Measurements from ENCODE around the gene SAMD15.
"Not testable (repeated sequence)": the region's sequence is repeated elsewhere in the genome, so short reads cannot be mapped to it uniquely, and the experiment has no call there.

The SAMD15 gene
- long read RNA-seq, result 0 reads

DNA sequence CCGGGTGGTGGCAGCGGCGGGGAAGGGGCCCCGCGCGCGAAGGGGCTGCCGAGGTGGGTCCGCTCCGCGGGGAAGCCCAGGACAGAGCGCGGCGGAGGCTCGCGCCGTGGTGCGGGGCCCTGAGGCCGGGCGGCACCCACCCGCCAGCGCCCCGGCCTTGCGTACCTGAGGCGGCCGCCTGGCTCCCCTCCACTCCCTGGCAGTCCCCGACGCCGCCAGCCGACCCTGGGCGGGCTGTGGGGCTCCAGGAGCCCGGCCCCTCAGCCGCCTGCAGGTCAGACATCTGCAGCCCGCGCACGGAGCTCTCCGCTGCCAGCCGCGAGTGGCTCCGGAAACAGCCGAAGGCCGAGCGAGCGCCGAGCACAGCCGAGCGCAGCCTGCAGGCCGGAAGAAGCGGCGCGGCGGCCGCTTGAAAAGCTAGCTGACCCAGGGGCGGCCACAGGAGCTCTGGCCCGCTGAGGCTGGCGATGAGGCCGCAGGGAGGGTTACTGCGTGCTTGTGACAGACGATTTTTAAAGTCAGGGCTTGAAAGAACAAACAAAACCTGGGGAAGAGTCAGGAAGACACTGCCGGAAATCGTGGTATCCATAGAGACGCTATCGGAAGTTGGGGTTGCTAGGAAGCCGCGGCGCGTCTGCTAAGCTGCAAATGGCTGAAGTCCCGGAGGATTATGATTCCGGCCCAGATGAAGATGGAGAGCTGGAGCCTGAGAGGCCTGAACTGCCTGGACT, at the start of gene SAMD15, which contains the start of gene TMED8:
SAMD15 (plus strand) TSS at position 609 of the 731 bp plus-strand sequence; CDS start at position 649, 40 bp downstream.
TMED8 (minus strand) TSS at position 324 of the 731 bp plus-strand sequence; CDS start at position 283, 41 bp downstream.
- Histone ChIP-seq H3K27me3 (ENCODE audit: insufficient read depth, poor library complexity, severe bottlenecking) (no peaks in the 10 kb centered on the region), H3K4me3 (replicated peaks; ENCODE audit: insufficient read depth, low read length) (peak within 1 kb of the TSS; percentile 70), H3K27ac (replicated peaks) (peak within 1 kb of the TSS; percentile 84)
- TF ChIP-seq SPI1 (IDR thresholded peaks at IDR 0.05; ENCODE audit: borderline replicate concordance, low read depth) (no peak), POLR2AphosphoS5 (IDR thresholded peaks at IDR 0.05; ENCODE audit: low read depth) (no peak), GABPA (IDR thresholded peaks at IDR 0.05; ENCODE audit: low read depth) (peak; percentile 70)
- peak; percentile 29 to 60 for DNase-seq (ENCODE audit: low read depth in 1 of 2, low spot score in 1 of 2)

DNA sequence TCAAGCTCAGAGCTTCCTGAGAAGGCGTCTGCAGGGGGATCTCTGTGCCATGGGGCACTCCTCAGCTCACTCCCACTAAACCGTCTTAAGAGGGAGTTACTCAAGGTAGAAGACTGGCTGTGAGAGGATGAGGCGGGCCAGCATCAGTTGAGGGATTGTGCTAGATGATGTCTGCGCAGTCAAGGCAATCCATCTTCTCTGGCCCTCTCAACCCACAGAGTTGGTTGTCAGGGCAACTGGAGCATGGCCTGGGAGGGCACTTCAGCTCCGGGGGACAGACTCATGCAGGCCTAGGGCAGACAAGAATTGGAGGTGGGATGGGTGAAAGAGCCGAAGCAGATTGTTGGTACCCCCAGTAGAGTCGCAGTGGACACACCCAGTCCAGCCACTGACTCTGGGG, 47.3 kb upstream of the SAMD15 start:
- no peaks in the 10 kb centered on the region for H3K27me3 ChIP-seq (ENCODE audit: insufficient read depth, poor library complexity, severe bottlenecking)
- H3K27ac ChIP-seq (replicated peaks), result no peak overlapping the region
- DNase-seq (ENCODE audit: low read depth in 1 of 2, low spot score in 1 of 2), result no peak
- no peak overlapping the region for H3K4me3 ChIP-seq (replicated peaks; ENCODE audit: insufficient read depth, low read length)
- TF ChIP-seq, protein P1, sequence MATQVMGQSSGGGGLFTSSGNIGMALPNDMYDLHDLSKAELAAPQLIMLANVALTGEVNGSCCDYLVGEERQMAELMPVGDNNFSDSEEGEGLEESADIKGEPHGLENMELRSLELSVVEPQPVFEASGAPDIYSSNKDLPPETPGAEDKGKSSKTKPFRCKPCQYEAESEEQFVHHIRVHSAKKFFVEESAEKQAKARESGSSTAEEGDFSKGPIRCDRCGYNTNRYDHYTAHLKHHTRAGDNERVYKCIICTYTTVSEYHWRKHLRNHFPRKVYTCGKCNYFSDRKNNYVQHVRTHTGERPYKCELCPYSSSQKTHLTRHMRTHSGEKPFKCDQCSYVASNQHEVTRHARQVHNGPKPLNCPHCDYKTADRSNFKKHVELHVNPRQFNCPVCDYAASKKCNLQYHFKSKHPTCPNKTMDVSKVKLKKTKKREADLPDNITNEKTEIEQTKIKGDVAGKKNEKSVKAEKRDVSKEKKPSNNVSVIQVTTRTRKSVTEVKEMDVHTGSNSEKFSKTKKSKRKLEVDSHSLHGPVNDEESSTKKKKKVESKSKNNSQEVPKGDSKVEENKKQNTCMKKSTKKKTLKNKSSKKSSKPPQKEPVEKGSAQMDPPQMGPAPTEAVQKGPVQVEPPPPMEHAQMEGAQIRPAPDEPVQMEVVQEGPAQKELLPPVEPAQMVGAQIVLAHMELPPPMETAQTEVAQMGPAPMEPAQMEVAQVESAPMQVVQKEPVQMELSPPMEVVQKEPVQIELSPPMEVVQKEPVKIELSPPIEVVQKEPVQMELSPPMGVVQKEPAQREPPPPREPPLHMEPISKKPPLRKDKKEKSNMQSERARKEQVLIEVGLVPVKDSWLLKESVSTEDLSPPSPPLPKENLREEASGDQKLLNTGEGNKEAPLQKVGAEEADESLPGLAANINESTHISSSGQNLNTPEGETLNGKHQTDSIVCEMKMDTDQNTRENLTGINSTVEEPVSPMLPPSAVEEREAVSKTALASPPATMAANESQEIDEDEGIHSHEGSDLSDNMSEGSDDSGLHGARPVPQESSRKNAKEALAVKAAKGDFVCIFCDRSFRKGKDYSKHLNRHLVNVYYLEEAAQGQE (IDR thresholded peaks at IDR 0.05; ENCODE audit: insufficient replicate concordance, low read depth), result no peak
- TF ChIP-seq SPI1 (IDR thresholded peaks at IDR 0.05; ENCODE audit: borderline replicate concordance, low read depth) (no peak), POLR2AphosphoS5 (IDR thresholded peaks at IDR 0.05; ENCODE audit: low read depth) (no peak), GABPA (IDR thresholded peaks at IDR 0.05; ENCODE audit: low read depth) (no peak)
- TF ChIP-seq, protein P2, sequence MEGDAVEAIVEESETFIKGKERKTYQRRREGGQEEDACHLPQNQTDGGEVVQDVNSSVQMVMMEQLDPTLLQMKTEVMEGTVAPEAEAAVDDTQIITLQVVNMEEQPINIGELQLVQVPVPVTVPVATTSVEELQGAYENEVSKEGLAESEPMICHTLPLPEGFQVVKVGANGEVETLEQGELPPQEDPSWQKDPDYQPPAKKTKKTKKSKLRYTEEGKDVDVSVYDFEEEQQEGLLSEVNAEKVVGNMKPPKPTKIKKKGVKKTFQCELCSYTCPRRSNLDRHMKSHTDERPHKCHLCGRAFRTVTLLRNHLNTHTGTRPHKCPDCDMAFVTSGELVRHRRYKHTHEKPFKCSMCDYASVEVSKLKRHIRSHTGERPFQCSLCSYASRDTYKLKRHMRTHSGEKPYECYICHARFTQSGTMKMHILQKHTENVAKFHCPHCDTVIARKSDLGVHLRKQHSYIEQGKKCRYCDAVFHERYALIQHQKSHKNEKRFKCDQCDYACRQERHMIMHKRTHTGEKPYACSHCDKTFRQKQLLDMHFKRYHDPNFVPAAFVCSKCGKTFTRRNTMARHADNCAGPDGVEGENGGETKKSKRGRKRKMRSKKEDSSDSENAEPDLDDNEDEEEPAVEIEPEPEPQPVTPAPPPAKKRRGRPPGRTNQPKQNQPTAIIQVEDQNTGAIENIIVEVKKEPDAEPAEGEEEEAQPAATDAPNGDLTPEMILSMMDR (IDR thresholded peaks at IDR 0.05; ENCODE audit: insufficient read depth, low read length), result no peak

DNA sequence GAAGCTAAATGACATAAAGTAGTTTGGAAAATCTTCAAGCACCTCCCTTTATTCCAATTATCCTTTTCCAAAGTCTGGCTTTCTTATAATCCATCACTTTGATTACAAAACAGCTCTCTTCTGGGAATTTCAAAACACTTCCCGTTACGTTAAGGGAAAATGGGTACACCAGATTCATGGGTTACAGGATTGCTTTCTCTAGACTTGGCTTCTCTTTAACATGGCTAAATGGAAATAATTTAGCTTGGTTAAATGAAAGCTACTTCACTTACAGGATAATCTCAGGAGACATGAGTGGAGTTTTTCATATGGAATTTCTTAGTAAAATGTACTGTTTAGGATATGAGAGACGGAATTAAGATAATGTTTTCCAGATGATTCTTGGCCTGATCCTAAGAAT, 41.6 kb upstream of the SAMD15 start:
- no peak for DNase-seq (ENCODE audit: low read depth in 1 of 2, low spot score in 1 of 2)
- TF ChIP-seq GABPA (IDR thresholded peaks at IDR 0.05; ENCODE audit: low read depth) (no peak), SPI1 (IDR thresholded peaks at IDR 0.05; ENCODE audit: borderline replicate concordance, low read depth) (no peak), POLR2AphosphoS5 (IDR thresholded peaks at IDR 0.05; ENCODE audit: low read depth) (no peak)
- TF ChIP-seq, protein P1 (IDR thresholded peaks at IDR 0.05; ENCODE audit: insufficient replicate concordance, low read depth), result no peak
- TF ChIP-seq, protein P2 (IDR thresholded peaks at IDR 0.05; ENCODE audit: insufficient read depth, low read length), result no peak
- H3K4me3 ChIP-seq (replicated peaks; ENCODE audit: insufficient read depth, low read length), result no peak overlapping the region
- no peak overlapping the region for H3K27ac ChIP-seq (replicated peaks)
- H3K27me3 ChIP-seq (ENCODE audit: insufficient read depth, poor library complexity, severe bottlenecking), result no peaks in the 10 kb centered on the region

DNA sequence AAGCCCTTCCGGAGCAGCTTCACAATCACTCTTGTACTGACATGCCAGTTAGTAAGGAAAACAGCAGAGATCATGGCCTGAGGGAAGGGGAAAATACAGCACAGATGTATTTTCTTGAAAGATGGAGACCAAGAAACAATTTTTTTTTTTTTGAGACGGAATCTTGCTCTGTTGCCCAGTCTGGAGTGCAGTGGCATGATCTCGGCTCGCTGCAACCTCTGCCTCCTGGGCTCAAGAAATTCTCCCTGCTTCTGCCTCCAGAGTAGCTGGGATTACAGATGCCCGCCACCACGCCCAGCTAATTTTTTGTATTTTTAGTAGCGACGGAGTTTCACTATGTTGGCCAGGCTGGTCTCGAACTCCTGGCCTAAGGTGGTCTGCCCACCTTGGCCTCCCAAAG, 39.9 kb upstream of the SAMD15 start:
- DNase-seq (ENCODE audit: low read depth in 1 of 2, low spot score in 1 of 2); H3K4me3 ChIP-seq (replicated peaks; ENCODE audit: insufficient read depth, low read length); H3K27ac ChIP-seq (replicated peaks); H3K27me3 ChIP-seq (ENCODE audit: insufficient read depth, poor library complexity, severe bottlenecking): not testable (repeated sequence)
